A673 (cell line): ENCODE results near the gene DBF4. TPM values are rescaled to one million over a fixed set of nuclear protein-coding genes. Genes with fewer than 3 reads are reported as not detected.

Experiments used
- BruUV-seq: library from RNA; stranded (reverse); fragments of 400-500 nt; replicated peaks from 2 replicates; lab custom pipeline; 2021; lab: Mats Ljungman, UMichigan
- CTCF ChIA-PET: fragments of 300-600 bp; sonication (Branson Sonifier 250); formaldehyde crosslinking; loops from one replicate; lab custom pipeline; 2022; ENCODE audit warnings: antibody characterized with exemption; lab: Charles Lee
- POLR2A ChIA-PET: fragments of 300-600 bp; sonication (Branson Sonifier 250); formaldehyde crosslinking; loops from one replicate; lab custom pipeline; 2022; ENCODE audit warnings: antibody characterized with exemption; ENCODE audit not compliant: low non-redundant PET; lab: Charles Lee
- DNase-seq: peaks from one replicate; pipeline ENCODE4 v3.0.0-alpha.2; 2015; ENCODE audit warnings: low spot score
- H3K27ac ChIP-seq: fragments of 200-600 bp; sonication (generic); 2 replicates; pipeline ENCODE4 v1.5.1; 2016; ENCODE audit warnings: mixed run types, low read depth, mild to moderate bottlenecking, mixed read lengths, antibody characterized with exemption, low read length; ENCODE audit not compliant: poor library complexity, severe bottlenecking
- H3K27me3 ChIP-seq: fragments of 200-600 bp; sonication (generic); replicated peaks from 2 replicates; pipeline ENCODE4 v1.6.1; 2017; ENCODE audit warnings: mixed run types, low read depth, mild to moderate bottlenecking, mixed read lengths, antibody characterized with exemption, low read length; ENCODE audit not compliant: insufficient read depth, poor library complexity
- H3K36me3 ChIP-seq: fragments of 200-600 bp; sonication (generic); 2 replicates; pipeline ENCODE4 v1.6.1; 2016; ENCODE audit warnings: mixed run types, mild to moderate bottlenecking, mixed read lengths, antibody characterized with exemption, low read length; ENCODE audit not compliant: insufficient read depth, poor library complexity, severe bottlenecking
- H3K4me1 ChIP-seq: fragments of 200-600 bp; sonication (generic); 2 replicates; pipeline ENCODE4 v1.6.1; 2017; ENCODE audit warnings: mixed run types, mild to moderate bottlenecking, mixed read lengths, antibody characterized with exemption, low read length; ENCODE audit not compliant: insufficient read depth, poor library complexity, severe bottlenecking
- H3K4me3 ChIP-seq: fragments of 200-600 bp; sonication (generic); 2 replicates; pipeline ENCODE4 v1.5.1; 2016; ENCODE audit warnings: low read depth, mixed run types, mild to moderate bottlenecking, mixed read lengths, low read length; ENCODE audit not compliant: poor library complexity, severe bottlenecking
- H3K9me3 ChIP-seq: fragments of 200-600 bp; sonication (generic); 2 replicates; pipeline ENCODE4 v1.6.1; 2016; ENCODE audit warnings: mixed run types, low read depth, mild to moderate bottlenecking, mixed read lengths, antibody characterized with exemption, low read length; ENCODE audit not compliant: poor library complexity, severe bottlenecking
- CTCF ChIP-seq: fragments of 300-800, 200-600 bp; sonication (generic); conservative IDR thresholded peaks from 2 replicates; pipeline ENCODE4 v1.5.1; 2017; ENCODE audit warnings: low read depth, mild to moderate bottlenecking, antibody characterized with exemption, low read length, moderate library complexity, mixed read lengths
- EZH2 ChIP-seq: fragments of 200-600 bp; sonication (generic); IDR thresholded peaks from 2 replicates; pipeline ENCODE4 v1.6.1; 2017; ENCODE audit warnings: borderline replicate concordance, low read depth, mild to moderate bottlenecking, mixed read lengths, antibody characterized with exemption, low read length; ENCODE audit not compliant: poor library complexity, severe bottlenecking
- intact Hi-C: fragments of 100-400 bp; cut with micrococcal nuclease; formaldehyde crosslinking; loops from one replicate; pipeline ENCODE4 v1.10.0; 2022; ENCODE audit not compliant: unreplicated experiment
- total RNA-seq: library from RNA; stranded (reverse); gene quantifications from 2 replicates; pipeline ENCODE4 v1.2.3, GENCODE V29; 2021

Gene DBF4
- total RNA-seq, 1 experiment from 2014 or later, result 81.6 TPM

GRCh38 chr7:87874066-87874465 is 2.2 kb upstream of the DBF4 start:
- CTCF ChIA-PET, result no interaction called here
- H3K27me3 ChIP-seq, result no peaks in the 10 kb centered on the region

GRCh38 chr7:87875151-87876039 is 898 bp upstream of the DBF4 start:
- intact Hi-C loops, result no loop called here
- Histone ChIP-seq H3K9me3 (peaks cover 13% of the 10 kb centered on the region), H3K27ac (peak overlapping the region; percentile 96), H3K4me1 (peaks cover 10% of the 10 kb centered on the region), H3K27me3 (no peaks in the 10 kb centered on the region), H3K36me3 (peaks cover 43% of the 10 kb centered on the region), H3K4me3 (peak overlapping the region; percentile 96)
- TF ChIP-seq EZH2, result no peak
- TF ChIP-seq CTCF, result no peak
- ChIA-PET CTCF (no interaction called here), POLR2A (no interaction called here)
- BruUV-seq, result TSS peak; percentile 56
- DNase-seq, result no peak

More at GRCh38 chr7:87874066-87874465, 2.2 kb upstream of the DBF4 start:
- peaks cover 37% of the 10 kb centered on the region for H3K36me3 ChIP-seq
- POLR2A ChIA-PET, result no interaction called here
- H3K9me3 ChIP-seq, result peaks cover 16% of the 10 kb centered on the region
- H3K4me1 ChIP-seq, result peaks cover 10% of the 10 kb centered on the region
- H3K27ac ChIP-seq, result peak overlapping the region; percentile 96
- no TSS peak for BruUV-seq
- DNase-seq, result peak; percentile 62
- TF ChIP-seq CTCF, result no peak
- TF ChIP-seq EZH2, result no peak
- intact Hi-C loops, result no loop called here
- peak overlapping the region; percentile 96 for H3K4me3 ChIP-seq

GRCh38 chr7:87876869-87877234 is 559 bp downstream of the DBF4 start:
- BruUV-seq, result no TSS peak
- H3K4me3 ChIP-seq, result peak overlapping the region; percentile 96
- peaks cover 44% of the 10 kb centered on the region for H3K36me3 ChIP-seq
- no peaks in the 10 kb centered on the region for H3K27me3 ChIP-seq
- POLR2A ChIA-PET, result no interaction called here
- intact Hi-C loops, result no loop called here
- peak overlapping the region; percentile 96 for H3K27ac ChIP-seq
- DNase-seq, result peak; percentile 74
- CTCF ChIA-PET, result no interaction called here
- peaks cover 10% of the 10 kb centered on the region for H3K4me1 ChIP-seq
- TF ChIP-seq CTCF, result no peak
- no peak for TF ChIP-seq EZH2
- peaks cover 1% of the 10 kb centered on the region for H3K9me3 ChIP-seq
